HEK293 (cell line): ENCODE data around the gene LMCD1.

Experiments
- CTCF ChIA-PET: fragments of 350-600 bp; formaldehyde crosslinking; extraction: SDS; loops from one replicate; lab custom pipeline; 2021; ENCODE audit warnings: antibody characterized with exemption; lab: Yijun Ruan, JAX
- POLR2A ChIA-PET: fragments of 300-600 bp; formaldehyde crosslinking; extraction: SDS; loops from one replicate; lab custom pipeline; 2020; ENCODE audit warnings: antibody characterized with exemption, inconsistent platforms; lab: Yijun Ruan, JAX
- H3K27ac ChIP-seq: fragments of 200-500 bp; sonication (Bioruptor generic); 2 replicates; pipeline ENCODE4 v1.5.1; 2014; ENCODE audit warnings: low read depth, low read length, control low read depth, inconsistent platforms; ENCODE audit errors: extremely low read depth
- H3K36me3 ChIP-seq, 2 experiments: fragments of 200-500 bp in 1 of 2; sonication (Bioruptor generic) in 1 of 2; 1 replicate in 1 of 2; 2 replicates in 1 of 2; pipeline ENCODE4 v1.5.1; 2014 to 2017; ENCODE audit warnings: inconsistent platforms in 2 of 2, low read length in 2 of 2; ENCODE audit not compliant: control insufficient read depth in 2 of 2, insufficient read depth in 1 of 2
- H3K4me1 ChIP-seq: fragments of 200-500 bp; sonication (Bioruptor generic); 2 replicates; pipeline ENCODE4 v1.5.1; 2014; ENCODE audit warnings: mild to moderate bottlenecking, low read length, inconsistent platforms; ENCODE audit not compliant: control insufficient read depth, insufficient read depth
- H3K4me3 ChIP-seq: 2 replicates; pipeline ENCODE4 v1.5.1; 2011; ENCODE audit warnings: low read depth, mild to moderate bottlenecking, control low read depth, low read length, moderate library complexity
- H3K9me3 ChIP-seq: fragments of 200-500 bp; sonication (Bioruptor generic); 2 replicates; pipeline ENCODE4 v1.5.1; 2014; ENCODE audit warnings: low read depth, low read length, inconsistent platforms; ENCODE audit not compliant: control insufficient read depth, insufficient read depth
- SETDB1 ChIP-seq: IDR thresholded peaks from one replicate; pipeline ENCODE4 v1.6.1; 2017; ENCODE audit warnings: mild to moderate bottlenecking, low read length, moderate library complexity, mixed read lengths; ENCODE audit not compliant: insufficient read length
- ZBTB17 ChIP-seq: fragments of 450-650 bp; formaldehyde crosslinking; IDR thresholded peaks from 2 replicates; pipeline ENCODE4 v1.5.1; 2016; ENCODE audit warnings: missing biosample characterization, missing genetic modification characterization
- ZFP37 ChIP-seq: fragments of 450-650 bp; formaldehyde crosslinking; IDR thresholded peaks from 2 replicates; pipeline ENCODE4 v1.5.1; 2016; ENCODE audit warnings: missing biosample characterization, missing genetic modification characterization
- ZNF335 ChIP-seq: fragments of 450-650 bp; formaldehyde crosslinking; conservative IDR thresholded peaks from 2 replicates; pipeline ENCODE4 v1.5.1; 2016; ENCODE audit warnings: missing biosample characterization, missing genetic modification characterization
- ZNF600 ChIP-seq: fragments of 450-650 bp; formaldehyde crosslinking; IDR thresholded peaks from 2 replicates; pipeline ENCODE4 v1.5.1; 2016; ENCODE audit warnings: missing biosample characterization, missing genetic modification characterization
- ZNF629 ChIP-seq: fragments of 450-650 bp; formaldehyde crosslinking; IDR thresholded peaks from 2 replicates; pipeline ENCODE4 v1.5.1; 2017; ENCODE audit warnings: missing biosample characterization, missing genetic modification characterization
- TF ChIP-seq, protein P1 (sequence below): fragments of 450-650 bp; formaldehyde crosslinking; IDR thresholded peaks from 2 replicates; pipeline ENCODE4 v1.5.1; 2016; ENCODE audit warnings: missing biosample characterization, missing genetic modification characterization
- TF ChIP-seq, protein P2 (sequence below): fragments of 450-650 bp; formaldehyde crosslinking; IDR thresholded peaks from 2 replicates; pipeline ENCODE4 v1.5.1; 2016; ENCODE audit warnings: missing biosample characterization, missing genetic modification characterization
- TF ChIP-seq, protein P3 (sequence below): fragments of 450-650 bp; formaldehyde crosslinking; IDR thresholded peaks from 2 replicates; pipeline ENCODE4 v1.5.1; 2016; ENCODE audit warnings: missing biosample characterization, missing genetic modification characterization
- TF ChIP-seq, protein P4 (sequence below): fragments of 450-650 bp; formaldehyde crosslinking; IDR thresholded peaks from 2 replicates; pipeline ENCODE4 v1.5.1; 2017; ENCODE audit warnings: missing biosample characterization, missing genetic modification characterization
- TF ChIP-seq, protein P5 (sequence below): fragments of 450-650 bp; formaldehyde crosslinking; IDR thresholded peaks from 2 replicates; pipeline ENCODE4 v1.5.1; 2016; ENCODE audit warnings: missing biosample characterization, missing genetic modification characterization, borderline replicate concordance
- TF ChIP-seq, protein P6 (sequence below): fragments of 450-650 bp; formaldehyde crosslinking; conservative IDR thresholded peaks from 2 replicates; pipeline ENCODE4 v1.5.1; 2016; ENCODE audit warnings: low read depth, missing biosample characterization, missing genetic modification characterization

Gene LMCD1

DNA sequence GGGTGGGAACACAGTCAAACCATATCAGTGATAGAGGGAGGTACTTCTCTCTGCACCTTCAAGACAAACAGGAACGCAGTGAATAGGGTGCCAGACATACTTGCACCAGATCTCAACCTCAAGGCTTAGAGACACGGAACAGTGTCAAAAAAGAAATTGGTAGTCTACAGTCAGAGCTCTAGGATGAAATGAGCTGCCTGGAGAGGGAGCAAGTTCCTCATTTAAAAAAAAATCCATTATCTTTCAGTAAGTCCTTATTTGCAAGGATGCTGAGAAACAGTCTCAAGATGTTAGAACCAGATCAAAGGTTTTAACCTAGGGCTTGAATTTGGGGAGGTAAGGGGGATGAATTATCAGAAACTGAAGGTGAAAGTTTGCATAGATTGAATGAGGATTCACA, 20.2 kb upstream of the LMCD1 start:
- ChIA-PET POLR2A (no interaction called here), CTCF (interaction anchor here (0.6 kb wide), 3 partner anchors 99 to 430 kb away, joined by 3 read pairs; no protein-coding TSS in a partner anchor)
- TF ChIP-seq, protein P1, sequence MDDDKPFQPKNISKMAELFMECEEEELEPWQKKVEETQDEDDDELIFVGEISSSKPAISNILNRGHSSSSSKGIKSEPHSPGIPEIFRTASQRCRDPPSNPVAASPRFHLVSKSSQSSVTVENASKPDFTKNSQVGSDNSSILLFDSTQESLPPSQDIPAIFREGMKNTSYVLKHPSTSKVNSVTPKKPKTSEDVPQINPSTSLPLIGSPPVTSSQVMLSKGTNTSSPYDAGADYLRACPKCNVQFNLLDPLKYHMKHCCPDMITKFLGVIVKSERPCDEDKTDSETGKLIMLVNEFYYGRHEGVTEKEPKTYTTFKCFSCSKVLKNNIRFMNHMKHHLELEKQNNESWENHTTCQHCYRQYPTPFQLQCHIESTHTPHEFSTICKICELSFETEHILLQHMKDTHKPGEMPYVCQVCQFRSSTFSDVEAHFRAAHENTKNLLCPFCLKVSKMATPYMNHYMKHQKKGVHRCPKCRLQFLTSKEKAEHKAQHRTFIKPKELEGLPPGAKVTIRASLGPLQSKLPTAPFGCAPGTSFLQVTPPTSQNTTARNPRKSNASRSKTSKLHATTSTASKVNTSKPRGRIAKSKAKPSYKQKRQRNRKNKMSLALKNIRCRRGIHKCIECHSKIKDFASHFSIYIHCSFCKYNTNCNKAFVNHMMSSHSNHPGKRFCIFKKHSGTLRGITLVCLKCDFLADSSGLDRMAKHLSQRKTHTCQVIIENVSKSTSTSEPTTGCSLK (tag by site-specific recombination) = no peak
- H3K9me3 ChIP-seq = no peaks in the 10 kb centered on the region
- no peak overlapping the region for H3K27ac ChIP-seq
- H3K36me3 ChIP-seq = no peaks in the 10 kb centered on the region
- H3K4me3 ChIP-seq = no peak overlapping the region
- H3K4me1 ChIP-seq = peaks cover 8% of the 10 kb centered on the region

DNA sequence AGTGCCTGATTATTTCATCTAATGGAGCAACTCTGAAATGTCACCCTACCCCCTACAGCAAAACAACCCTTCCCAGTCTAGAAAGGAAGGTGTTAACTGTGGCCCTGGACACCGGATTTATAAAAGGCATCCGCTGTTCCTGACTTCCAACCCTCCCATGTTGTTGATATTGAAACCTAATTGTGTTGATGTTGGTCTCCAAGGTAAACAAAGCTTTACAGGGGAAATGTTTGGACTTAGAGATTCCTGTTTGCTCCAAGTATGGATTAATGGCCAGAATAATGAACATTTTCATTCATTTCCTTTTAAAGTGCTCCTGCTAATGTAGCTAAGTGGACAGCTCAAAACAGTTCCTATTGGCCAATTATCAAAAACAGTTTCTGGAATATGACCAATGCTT, 19.4 kb upstream of the LMCD1 start:
- peak; percentile 1; the same call in 1 of the 2 replicates for TF ChIP-seq ZBTB17 (tag by site-specific recombination)
- TF ChIP-seq, protein P2, sequence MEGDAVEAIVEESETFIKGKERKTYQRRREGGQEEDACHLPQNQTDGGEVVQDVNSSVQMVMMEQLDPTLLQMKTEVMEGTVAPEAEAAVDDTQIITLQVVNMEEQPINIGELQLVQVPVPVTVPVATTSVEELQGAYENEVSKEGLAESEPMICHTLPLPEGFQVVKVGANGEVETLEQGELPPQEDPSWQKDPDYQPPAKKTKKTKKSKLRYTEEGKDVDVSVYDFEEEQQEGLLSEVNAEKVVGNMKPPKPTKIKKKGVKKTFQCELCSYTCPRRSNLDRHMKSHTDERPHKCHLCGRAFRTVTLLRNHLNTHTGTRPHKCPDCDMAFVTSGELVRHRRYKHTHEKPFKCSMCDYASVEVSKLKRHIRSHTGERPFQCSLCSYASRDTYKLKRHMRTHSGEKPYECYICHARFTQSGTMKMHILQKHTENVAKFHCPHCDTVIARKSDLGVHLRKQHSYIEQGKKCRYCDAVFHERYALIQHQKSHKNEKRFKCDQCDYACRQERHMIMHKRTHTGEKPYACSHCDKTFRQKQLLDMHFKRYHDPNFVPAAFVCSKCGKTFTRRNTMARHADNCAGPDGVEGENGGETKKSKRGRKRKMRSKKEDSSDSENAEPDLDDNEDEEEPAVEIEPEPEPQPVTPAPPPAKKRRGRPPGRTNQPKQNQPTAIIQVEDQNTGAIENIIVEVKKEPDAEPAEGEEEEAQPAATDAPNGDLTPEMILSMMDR = no peak
- Histone ChIP-seq H3K4me3 (no peak overlapping the region), H3K4me1 (peaks cover 12% of the 10 kb centered on the region), H3K9me3 (no peaks in the 10 kb centered on the region), H3K36me3 (no peaks in the 10 kb centered on the region), H3K27ac (no peak overlapping the region)
- ChIA-PET POLR2A (no interaction called here), CTCF (interaction anchor here (0.8 to 0.9 kb wide), 2 partner anchors 24 to 40 kb away, joined by 3 to 6 read pairs; no protein-coding TSS in a partner anchor)

DNA sequence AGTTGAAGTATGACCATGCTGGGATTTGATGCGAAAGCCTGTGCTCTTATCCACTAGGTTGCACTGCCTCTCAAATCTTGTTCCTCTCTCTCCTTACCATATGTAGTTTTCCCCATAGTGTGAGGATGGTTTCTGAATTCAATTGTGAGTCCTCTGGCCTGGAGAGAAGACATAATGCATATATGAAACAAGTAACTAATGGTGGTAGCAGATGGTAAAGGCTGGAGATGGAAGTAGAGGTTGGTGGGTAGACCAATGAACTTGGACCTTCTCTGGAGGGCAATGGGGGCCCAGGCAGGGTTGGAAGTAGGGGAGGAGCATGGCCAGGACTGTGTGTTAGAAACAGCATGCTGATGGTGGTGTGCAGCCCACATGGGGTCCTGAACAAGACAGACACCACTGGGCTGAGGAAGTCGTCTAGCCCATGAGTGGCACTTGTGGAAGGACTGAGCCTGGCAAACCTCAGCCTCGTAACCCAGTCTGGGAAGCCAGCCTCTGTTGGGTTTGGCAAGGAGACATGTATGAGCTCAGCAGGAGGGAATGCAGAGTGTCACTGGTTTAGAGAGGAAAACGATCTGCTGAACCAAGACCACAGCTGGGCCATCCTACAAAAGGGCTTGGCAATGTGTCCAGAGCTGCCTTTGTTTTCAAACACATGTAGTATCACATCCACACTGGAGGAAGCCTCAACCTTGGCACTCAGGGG, 18.5 kb upstream of the LMCD1 start:
- H3K4me1 ChIP-seq = peaks cover 12% of the 10 kb centered on the region
- no peak overlapping the region for H3K4me3 ChIP-seq
- no peak overlapping the region for H3K27ac ChIP-seq
- ChIA-PET POLR2A (interaction anchor here (0.8 to 2.0 kb wide), 3 partner anchors 10 to 18 kb away, joined by 3 to 12 read pairs (median 3); partner anchors contain the start of gene LMCD1), CTCF (interaction anchor here (0.8 to 1.4 kb wide), 6 partner anchors 21 to 182 kb away, joined by 3 to 6 read pairs (median 4); no protein-coding TSS in a partner anchor)
- no peaks in the 10 kb centered on the region for H3K9me3 ChIP-seq
- H3K36me3 ChIP-seq = no peaks in the 10 kb centered on the region
- TF ChIP-seq ZFP37 (tag by site-specific recombination) (0 out of 2 replicates have a peak, but pooled peaks have one; percentile 57), ZNF335 (tag by site-specific recombination) (peak; percentile 27), ZNF629 (tag by site-specific recombination) (peak; percentile 72), SETDB1 (no peak), ZNF600 (peak; percentile 84)
- TF ChIP-seq, protein P3, sequence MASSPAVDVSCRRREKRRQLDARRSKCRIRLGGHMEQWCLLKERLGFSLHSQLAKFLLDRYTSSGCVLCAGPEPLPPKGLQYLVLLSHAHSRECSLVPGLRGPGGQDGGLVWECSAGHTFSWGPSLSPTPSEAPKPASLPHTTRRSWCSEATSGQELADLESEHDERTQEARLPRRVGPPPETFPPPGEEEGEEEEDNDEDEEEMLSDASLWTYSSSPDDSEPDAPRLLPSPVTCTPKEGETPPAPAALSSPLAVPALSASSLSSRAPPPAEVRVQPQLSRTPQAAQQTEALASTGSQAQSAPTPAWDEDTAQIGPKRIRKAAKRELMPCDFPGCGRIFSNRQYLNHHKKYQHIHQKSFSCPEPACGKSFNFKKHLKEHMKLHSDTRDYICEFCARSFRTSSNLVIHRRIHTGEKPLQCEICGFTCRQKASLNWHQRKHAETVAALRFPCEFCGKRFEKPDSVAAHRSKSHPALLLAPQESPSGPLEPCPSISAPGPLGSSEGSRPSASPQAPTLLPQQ (tag by site-specific recombination) = peak; percentile 79
- TF ChIP-seq, protein P4, sequence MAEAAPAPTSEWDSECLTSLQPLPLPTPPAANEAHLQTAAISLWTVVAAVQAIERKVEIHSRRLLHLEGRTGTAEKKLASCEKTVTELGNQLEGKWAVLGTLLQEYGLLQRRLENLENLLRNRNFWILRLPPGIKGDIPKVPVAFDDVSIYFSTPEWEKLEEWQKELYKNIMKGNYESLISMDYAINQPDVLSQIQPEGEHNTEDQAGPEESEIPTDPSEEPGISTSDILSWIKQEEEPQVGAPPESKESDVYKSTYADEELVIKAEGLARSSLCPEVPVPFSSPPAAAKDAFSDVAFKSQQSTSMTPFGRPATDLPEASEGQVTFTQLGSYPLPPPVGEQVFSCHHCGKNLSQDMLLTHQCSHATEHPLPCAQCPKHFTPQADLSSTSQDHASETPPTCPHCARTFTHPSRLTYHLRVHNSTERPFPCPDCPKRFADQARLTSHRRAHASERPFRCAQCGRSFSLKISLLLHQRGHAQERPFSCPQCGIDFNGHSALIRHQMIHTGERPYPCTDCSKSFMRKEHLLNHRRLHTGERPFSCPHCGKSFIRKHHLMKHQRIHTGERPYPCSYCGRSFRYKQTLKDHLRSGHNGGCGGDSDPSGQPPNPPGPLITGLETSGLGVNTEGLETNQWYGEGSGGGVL (tag by site-specific recombination) = peak; percentile 33; the same call in 1 of the 2 replicates
- TF ChIP-seq, protein P5, sequence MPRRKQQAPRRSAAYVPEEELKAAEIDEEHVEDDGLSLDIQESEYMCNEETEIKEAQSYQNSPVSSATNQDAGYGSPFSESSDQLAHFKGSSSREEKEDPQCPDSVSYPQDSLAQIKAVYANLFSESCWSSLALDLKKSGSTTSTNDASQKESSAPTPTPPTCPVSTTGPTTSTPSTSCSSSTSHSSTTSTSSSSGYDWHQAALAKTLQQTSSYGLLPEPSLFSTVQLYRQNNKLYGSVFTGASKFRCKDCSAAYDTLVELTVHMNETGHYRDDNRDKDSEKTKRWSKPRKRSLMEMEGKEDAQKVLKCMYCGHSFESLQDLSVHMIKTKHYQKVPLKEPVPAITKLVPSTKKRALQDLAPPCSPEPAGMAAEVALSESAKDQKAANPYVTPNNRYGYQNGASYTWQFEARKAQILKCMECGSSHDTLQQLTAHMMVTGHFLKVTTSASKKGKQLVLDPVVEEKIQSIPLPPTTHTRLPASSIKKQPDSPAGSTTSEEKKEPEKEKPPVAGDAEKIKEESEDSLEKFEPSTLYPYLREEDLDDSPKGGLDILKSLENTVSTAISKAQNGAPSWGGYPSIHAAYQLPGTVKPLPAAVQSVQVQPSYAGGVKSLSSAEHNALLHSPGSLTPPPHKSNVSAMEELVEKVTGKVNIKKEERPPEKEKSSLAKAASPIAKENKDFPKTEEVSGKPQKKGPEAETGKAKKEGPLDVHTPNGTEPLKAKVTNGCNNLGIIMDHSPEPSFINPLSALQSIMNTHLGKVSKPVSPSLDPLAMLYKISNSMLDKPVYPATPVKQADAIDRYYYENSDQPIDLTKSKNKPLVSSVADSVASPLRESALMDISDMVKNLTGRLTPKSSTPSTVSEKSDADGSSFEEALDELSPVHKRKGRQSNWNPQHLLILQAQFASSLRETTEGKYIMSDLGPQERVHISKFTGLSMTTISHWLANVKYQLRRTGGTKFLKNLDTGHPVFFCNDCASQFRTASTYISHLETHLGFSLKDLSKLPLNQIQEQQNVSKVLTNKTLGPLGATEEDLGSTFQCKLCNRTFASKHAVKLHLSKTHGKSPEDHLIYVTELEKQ (tag by site-specific recombination) = no peak
- TF ChIP-seq, protein P6, sequence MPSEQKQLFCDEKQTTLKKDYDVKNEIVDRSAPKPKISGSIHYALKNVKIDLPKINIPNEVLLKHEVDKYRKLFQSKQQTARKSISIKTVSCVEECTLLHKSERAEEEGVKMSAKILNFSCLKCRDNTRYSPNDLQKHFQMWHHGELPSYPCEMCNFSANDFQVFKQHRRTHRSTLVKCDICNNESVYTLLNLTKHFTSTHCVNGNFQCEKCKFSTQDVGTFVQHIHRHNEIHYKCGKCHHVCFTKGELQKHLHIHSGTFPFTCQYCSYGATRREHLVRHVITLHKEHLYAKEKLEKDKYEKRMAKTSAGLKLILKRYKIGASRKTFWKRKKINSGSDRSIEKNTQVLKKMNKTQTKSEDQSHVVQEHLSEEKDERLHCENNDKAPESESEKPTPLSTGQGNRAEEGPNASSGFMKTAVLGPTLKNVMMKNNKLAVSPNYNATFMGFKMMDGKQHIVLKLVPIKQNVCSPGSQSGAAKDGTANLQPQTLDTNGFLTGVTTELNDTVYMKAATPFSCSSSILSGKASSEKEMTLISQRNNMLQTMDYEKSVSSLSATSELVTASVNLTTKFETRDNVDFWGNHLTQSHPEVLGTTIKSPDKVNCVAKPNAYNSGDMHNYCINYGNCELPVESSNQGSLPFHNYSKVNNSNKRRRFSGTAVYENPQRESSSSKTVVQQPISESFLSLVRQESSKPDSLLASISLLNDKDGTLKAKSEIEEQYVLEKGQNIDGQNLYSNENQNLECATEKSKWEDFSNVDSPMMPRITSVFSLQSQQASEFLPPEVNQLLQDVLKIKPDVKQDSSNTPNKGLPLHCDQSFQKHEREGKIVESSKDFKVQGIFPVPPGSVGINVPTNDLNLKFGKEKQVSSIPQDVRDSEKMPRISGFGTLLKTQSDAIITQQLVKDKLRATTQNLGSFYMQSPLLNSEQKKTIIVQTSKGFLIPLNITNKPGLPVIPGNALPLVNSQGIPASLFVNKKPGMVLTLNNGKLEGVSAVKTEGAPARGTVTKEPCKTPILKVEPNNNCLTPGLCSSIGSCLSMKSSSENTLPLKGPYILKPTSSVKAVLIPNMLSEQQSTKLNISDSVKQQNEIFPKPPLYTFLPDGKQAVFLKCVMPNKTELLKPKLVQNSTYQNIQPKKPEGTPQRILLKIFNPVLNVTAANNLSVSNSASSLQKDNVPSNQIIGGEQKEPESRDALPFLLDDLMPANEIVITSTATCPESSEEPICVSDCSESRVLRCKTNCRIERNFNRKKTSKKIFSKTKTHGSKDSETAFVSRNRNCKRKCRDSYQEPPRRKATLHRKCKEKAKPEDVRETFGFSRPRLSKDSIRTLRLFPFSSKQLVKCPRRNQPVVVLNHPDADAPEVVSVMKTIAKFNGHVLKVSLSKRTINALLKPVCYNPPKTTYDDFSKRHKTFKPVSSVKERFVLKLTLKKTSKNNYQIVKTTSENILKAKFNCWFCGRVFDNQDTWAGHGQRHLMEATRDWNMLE (tag by site-specific recombination) = no peak
